ENCODE data around the gene ATP6V1B1.

ATP6V1B1 gene

GRCh38 chr2:70889716-70890037 is 46.0 kb upstream of the ATP6V1B1 start:
- TF ChIP-seq, protein P1, sequence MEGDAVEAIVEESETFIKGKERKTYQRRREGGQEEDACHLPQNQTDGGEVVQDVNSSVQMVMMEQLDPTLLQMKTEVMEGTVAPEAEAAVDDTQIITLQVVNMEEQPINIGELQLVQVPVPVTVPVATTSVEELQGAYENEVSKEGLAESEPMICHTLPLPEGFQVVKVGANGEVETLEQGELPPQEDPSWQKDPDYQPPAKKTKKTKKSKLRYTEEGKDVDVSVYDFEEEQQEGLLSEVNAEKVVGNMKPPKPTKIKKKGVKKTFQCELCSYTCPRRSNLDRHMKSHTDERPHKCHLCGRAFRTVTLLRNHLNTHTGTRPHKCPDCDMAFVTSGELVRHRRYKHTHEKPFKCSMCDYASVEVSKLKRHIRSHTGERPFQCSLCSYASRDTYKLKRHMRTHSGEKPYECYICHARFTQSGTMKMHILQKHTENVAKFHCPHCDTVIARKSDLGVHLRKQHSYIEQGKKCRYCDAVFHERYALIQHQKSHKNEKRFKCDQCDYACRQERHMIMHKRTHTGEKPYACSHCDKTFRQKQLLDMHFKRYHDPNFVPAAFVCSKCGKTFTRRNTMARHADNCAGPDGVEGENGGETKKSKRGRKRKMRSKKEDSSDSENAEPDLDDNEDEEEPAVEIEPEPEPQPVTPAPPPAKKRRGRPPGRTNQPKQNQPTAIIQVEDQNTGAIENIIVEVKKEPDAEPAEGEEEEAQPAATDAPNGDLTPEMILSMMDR (IDR thresholded peaks at IDR 0.05) = no peak
- no peak for TF ChIP-seq ZFX (IDR thresholded peaks at IDR 0.05; ENCODE audit: borderline replicate concordance)
- H3K27ac ChIP-seq = no peak overlapping the region

GRCh38 chr2:70890469-70891065 is 45.1 kb upstream of the ATP6V1B1 start:
- no peak overlapping the region for H3K27ac ChIP-seq
- TF ChIP-seq ZFX (IDR thresholded peaks at IDR 0.05; ENCODE audit: borderline replicate concordance) = no peak
- TF ChIP-seq, protein P1 (IDR thresholded peaks at IDR 0.05) = no peak

DNA sequence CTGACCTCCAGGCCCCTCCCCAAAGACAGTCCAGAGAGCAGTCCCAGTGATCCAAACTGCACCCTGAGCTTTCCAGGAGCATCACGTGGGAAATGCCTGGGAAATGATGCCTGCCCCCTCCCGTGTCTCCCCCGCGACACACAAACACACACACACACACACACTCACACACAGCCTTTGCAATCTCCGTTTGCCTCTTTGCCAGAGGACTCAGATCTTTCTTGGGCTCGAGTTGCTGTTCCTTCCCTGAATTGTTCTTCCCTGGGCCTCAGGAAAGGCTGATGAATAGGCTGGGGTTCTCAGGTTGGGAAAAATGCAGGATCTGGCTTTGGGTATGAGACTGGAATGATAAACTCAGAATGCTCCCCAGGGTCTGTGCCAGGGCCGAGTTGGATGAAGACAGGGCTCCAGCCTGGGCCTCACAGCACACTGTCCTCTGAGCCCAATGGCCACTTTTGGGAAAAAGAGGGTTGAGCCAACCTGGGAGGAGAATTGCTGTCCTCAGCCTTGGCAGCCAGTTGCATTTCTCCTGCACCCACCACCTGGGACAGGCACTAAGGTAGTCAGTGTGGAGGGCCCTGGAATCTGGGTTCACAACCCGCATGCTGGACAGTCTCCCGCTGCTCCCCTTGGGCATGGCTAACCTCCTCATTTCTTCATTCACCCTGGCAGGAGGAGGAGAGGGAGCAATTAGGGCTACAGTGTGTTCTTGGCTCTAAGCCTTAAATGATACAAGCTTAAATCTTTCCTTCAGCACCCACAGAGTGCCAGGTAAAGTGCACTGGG is 43.9 kb upstream of the ATP6V1B1 start:
- no peak for TF ChIP-seq ZFX (IDR thresholded peaks at IDR 0.05; ENCODE audit: borderline replicate concordance)
- TF ChIP-seq, protein P1 (IDR thresholded peaks at IDR 0.05) = no peak
- H3K27ac ChIP-seq = no peak overlapping the region

GRCh38 chr2:70892750-70893149 is 43.0 kb upstream of the ATP6V1B1 start:
- TF ChIP-seq, protein P1 (IDR thresholded peaks at IDR 0.05) = no peak
- TF ChIP-seq ZFX (IDR thresholded peaks at IDR 0.05; ENCODE audit: borderline replicate concordance) = no peak
- no peak overlapping the region for H3K27ac ChIP-seq

GRCh38 chr2:70893186-70893585 is 42.5 kb upstream of the ATP6V1B1 start:
- TF ChIP-seq, protein P1 (IDR thresholded peaks at IDR 0.05) = no peak
- TF ChIP-seq ZFX (IDR thresholded peaks at IDR 0.05; ENCODE audit: borderline replicate concordance) = no peak
- no peak overlapping the region for H3K27ac ChIP-seq

GRCh38 chr2:70894765-70895164 is 40.9 kb upstream of the ATP6V1B1 start:
- TF ChIP-seq ZFX (IDR thresholded peaks at IDR 0.05; ENCODE audit: borderline replicate concordance) = no peak
- TF ChIP-seq, protein P1 (IDR thresholded peaks at IDR 0.05) = no peak
- no peak overlapping the region for H3K27ac ChIP-seq

GRCh38 chr2:70895249-70895648 is 40.5 kb upstream of the ATP6V1B1 start:
- TF ChIP-seq, protein P1 (IDR thresholded peaks at IDR 0.05) = no peak
- TF ChIP-seq ZFX (IDR thresholded peaks at IDR 0.05; ENCODE audit: borderline replicate concordance) = no peak
- H3K27ac ChIP-seq = no peak overlapping the region
